ENCODE data around the gene GBGT1. TPM values are rescaled to one million over a fixed set of nuclear protein-coding genes. Genes with fewer than 3 reads are reported as not detected.

The GBGT1 gene
- total and polyA plus RNA-seq, 4 experiments from 2014 or later: 0.16 to 6.3 (median 2.1) TPM

GRCh38 chr9:133191989-133192388 is 28.3 kb upstream of the GBGT1 start:
- no peaks in the 10 kb centered on the region for H3K9me3 ChIP-seq (ENCODE audit: control insufficient read depth in 1 of 2, low read length in 2 of 2)
- no peak overlapping the region for H3K4me3 ChIP-seq (ENCODE audit: low read length in 2 of 2)
- H3K27me3 ChIP-seq (ENCODE audit: insufficient read depth, low read length): peaks cover 4% of the 10 kb centered on the region
- no peak overlapping the region for H3K27ac ChIP-seq (ENCODE audit: low read depth, low read length)
- no peak overlapping the region for H3K27ac Mint-ChIP-seq
- DNase-seq: no peak
- ChIA-PET CTCF (ENCODE audit: partially characterized antibody) (interaction anchor here (0.9 to 1.0 kb wide), 2 partner anchors 9 to 10 kb away, joined by 3 to 4 read pairs; no protein-coding TSS in a partner anchor), POLR2A (ENCODE audit: partially characterized antibody) (no interaction called here)
- peaks cover 0 to 5% (median 0%) of the 10 kb centered on the region in 8 donors for H3K9me3 Mint-ChIP-seq
- H3K27me3 Mint-ChIP-seq: peaks cover 15 to 19% of the 10 kb centered on the region in 2 donors
- H3K36me3 ChIP-seq (ENCODE audit: insufficient read depth, low read length): no peaks in the 10 kb centered on the region
- H3K4me3 Mint-ChIP-seq: no peak overlapping the region
- H3K4me1 Mint-ChIP-seq: no peaks in the 10 kb centered on the region
- intact Hi-C loops (cut with micrococcal nuclease): no loop called here
- H3K4me1 ChIP-seq (ENCODE audit: insufficient read depth, low read length): no peaks in the 10 kb centered on the region
- no peaks in the 10 kb centered on the region for H3K36me3 Mint-ChIP-seq

GRCh38 chr9:133189826-133190225 is 26.1 kb upstream of the GBGT1 start:
- Histone ChIP-seq H3K36me3 (ENCODE audit: insufficient read depth, low read length) (no peaks in the 10 kb centered on the region), H3K27me3 (ENCODE audit: insufficient read depth, low read length) (peaks cover 4% of the 10 kb centered on the region), H3K9me3 (ENCODE audit: control insufficient read depth in 1 of 2, low read length in 2 of 2) (no peaks in the 10 kb centered on the region), H3K27ac (ENCODE audit: low read depth, low read length) (no peak overlapping the region), H3K4me1 (ENCODE audit: insufficient read depth, low read length) (peaks cover 9% of the 10 kb centered on the region), H3K4me3 (ENCODE audit: low read length in 2 of 2) (no peak overlapping the region)
- H3K36me3 Mint-ChIP-seq: no peaks in the 10 kb centered on the region
- H3K27ac Mint-ChIP-seq: no peak overlapping the region
- peaks cover 17 to 20% of the 10 kb centered on the region in 2 donors for H3K27me3 Mint-ChIP-seq
- POLR2A ChIA-PET (ENCODE audit: partially characterized antibody): interaction anchor here (0.8 kb wide), 1 partner anchor 162 kb away, joined by 3 read pairs; no protein-coding TSS in a partner anchor
- H3K4me3 Mint-ChIP-seq: no peak overlapping the region
- peaks cover 7 to 9% (median 8%) of the 10 kb centered on the region in 4 donors for H3K4me1 Mint-ChIP-seq
- intact Hi-C loops (cut with micrococcal nuclease): loop anchor here (10.0 kb wide), 1 partner anchor 165 kb away; no protein-coding TSS in a partner anchor
- CTCF ChIA-PET (ENCODE audit: partially characterized antibody): interaction anchor here (1.1 to 1.4 kb wide), 3 partner anchors 9 to 300 kb away, joined by 3 to 10 read pairs (median 8); no protein-coding TSS in a partner anchor
- peaks cover 0 to 2% (median 0%) of the 10 kb centered on the region in 8 donors for H3K9me3 Mint-ChIP-seq
- DNase-seq: no peak

- Histone ChIP-seq H3K9me3 (ENCODE audit: control insufficient read depth in 1 of 2, low read length in 2 of 2) (no peaks in the 10 kb centered on the region), H3K27ac (ENCODE audit: low read depth, low read length) (no peak overlapping the region), H3K4me3 (ENCODE audit: low read length in 2 of 2) (no peak overlapping the region), H3K36me3 (ENCODE audit: insufficient read depth, low read length) (no peaks in the 10 kb centered on the region), H3K27me3 (ENCODE audit: insufficient read depth, low read length) (no peaks in the 10 kb centered on the region), H3K4me1 (ENCODE audit: insufficient read depth, low read length) (peaks cover 13% of the 10 kb centered on the region)
- intact Hi-C loops (cut with micrococcal nuclease): loop anchor here (10.0 kb wide), 1 partner anchor 164 kb away; no protein-coding TSS in a partner anchor
- Mint-ChIP-seq H3K9me3 (peaks cover 0 to 2% (median 0%) of the 10 kb centered on the region in 8 donors), H3K4me3 (no peak overlapping the region), H3K36me3 (no peaks in the 10 kb centered on the region), H3K27me3 (peaks cover 14% of the 10 kb centered on the region in 2 donors), H3K4me1 (peaks cover 8 to 10% (median 9%) of the 10 kb centered on the region in 4 donors), H3K27ac (no peak overlapping the region)
- CTCF ChIA-PET (ENCODE audit: partially characterized antibody): interaction anchor here (1.1 to 4.9 kb wide), 4 partner anchors 8 to 297 kb away, joined by 3 to 66 read pairs (median 45); no protein-coding TSS in a partner anchor
- POLR2A ChIA-PET (ENCODE audit: partially characterized antibody): no interaction called here
- DNase-seq: no peak
These were observed 25.1 kb upstream of the GBGT1 start for GRCh38 chr9:133188843-133189180.

GRCh38 chr9:133188006-133188842 is 24.5 kb upstream of the GBGT1 start:
- Mint-ChIP-seq H3K27me3 (peaks cover 15 to 17% of the 10 kb centered on the region in 2 donors), H3K36me3 (no peaks in the 10 kb centered on the region), H3K9me3 (peaks cover 0 to 2% (median 0%) of the 10 kb centered on the region in 8 donors), H3K27ac (no peak overlapping the region), H3K4me3 (no peak overlapping the region), H3K4me1 (peaks cover 8 to 10% (median 9%) of the 10 kb centered on the region in 4 donors)
- H3K4me3 ChIP-seq (ENCODE audit: low read length in 2 of 2): no peak overlapping the region
- no peaks in the 10 kb centered on the region for H3K27me3 ChIP-seq (ENCODE audit: insufficient read depth, low read length)
- POLR2A ChIA-PET (ENCODE audit: partially characterized antibody): interaction anchor here (1.0 kb wide), 1 partner anchor 184 kb away, joined by 3 read pairs; no protein-coding TSS in a partner anchor
- H3K27ac ChIP-seq (ENCODE audit: low read depth, low read length): no peak overlapping the region
- H3K36me3 ChIP-seq (ENCODE audit: insufficient read depth, low read length): no peaks in the 10 kb centered on the region
- no peak for DNase-seq
- CTCF ChIA-PET (ENCODE audit: partially characterized antibody): interaction anchor here (1.1 to 4.9 kb wide), 8 partner anchors 7 to 297 kb away, joined by 3 to 66 read pairs (median 11); partner anchors contain the start of gene CACFD1
- H3K9me3 ChIP-seq (ENCODE audit: control insufficient read depth in 1 of 2, low read length in 2 of 2): no peaks in the 10 kb centered on the region
- H3K4me1 ChIP-seq (ENCODE audit: insufficient read depth, low read length): peaks cover 13% of the 10 kb centered on the region
- intact Hi-C loops (cut with micrococcal nuclease): loop anchor here (10.0 kb wide), 1 partner anchor 163 kb away; no protein-coding TSS in a partner anchor

- ChIA-PET CTCF (ENCODE audit: partially characterized antibody) (interaction anchor here (1.3 to 4.9 kb wide), 15 partner anchors 9 to 308 kb away, joined by 3 to 66 read pairs (median 10); partner anchors contain the start of genes CACFD1 and SLC2A6), POLR2A (ENCODE audit: partially characterized antibody) (interaction anchor here (0.8 to 1.0 kb wide), 2 partner anchors 157 to 185 kb away, joined by 3 read pairs; partner anchors contain the start of gene GTF3C5)
- H3K27me3 Mint-ChIP-seq: peaks cover 20 to 22% of the 10 kb centered on the region in 2 donors
- intact Hi-C loops (cut with micrococcal nuclease): loop anchor here (10.0 kb wide), 1 partner anchor 163 kb away; no protein-coding TSS in a partner anchor
- no peak for DNase-seq
- Histone ChIP-seq H3K9me3 (ENCODE audit: control insufficient read depth in 1 of 2, low read length in 2 of 2) (no peaks in the 10 kb centered on the region), H3K4me1 (ENCODE audit: insufficient read depth, low read length) (peaks cover 13% of the 10 kb centered on the region), H3K27ac (ENCODE audit: low read depth, low read length) (no peak overlapping the region), H3K4me3 (ENCODE audit: low read length in 2 of 2) (no peak overlapping the region), H3K27me3 (ENCODE audit: insufficient read depth, low read length) (no peaks in the 10 kb centered on the region), H3K36me3 (ENCODE audit: insufficient read depth, low read length) (no peaks in the 10 kb centered on the region)
- H3K4me3 Mint-ChIP-seq: no peak overlapping the region
- peaks cover 8 to 10% (median 9%) of the 10 kb centered on the region in 4 donors for H3K4me1 Mint-ChIP-seq
- no peaks in the 10 kb centered on the region for H3K36me3 Mint-ChIP-seq
- H3K9me3 Mint-ChIP-seq: peaks cover 0 to 2% (median 0%) of the 10 kb centered on the region in 8 donors
- H3K27ac Mint-ChIP-seq: no peak overlapping the region
These were observed 23.9 kb upstream of the GBGT1 start for GRCh38 chr9:133187561-133188005.

GRCh38 chr9:133186736-133187135 is 23.0 kb upstream of the GBGT1 start:
- peaks cover 0 to 2% (median 0%) of the 10 kb centered on the region in 8 donors for H3K9me3 Mint-ChIP-seq

More at GRCh38 chr9:133186736-133187135, 23.0 kb upstream of the GBGT1 start:
- intact Hi-C loops (cut with micrococcal nuclease): loop anchor here (1.0 to 10.0 kb wide), 2 partner anchors 162 to 300 kb away; no protein-coding TSS in a partner anchor
- H3K36me3 Mint-ChIP-seq: no peaks in the 10 kb centered on the region
- no peak overlapping the region for H3K4me3 Mint-ChIP-seq
- peaks cover 15 to 24% of the 10 kb centered on the region in 2 donors for H3K27me3 Mint-ChIP-seq
- H3K4me1 Mint-ChIP-seq: peaks cover 8 to 10% (median 9%) of the 10 kb centered on the region in 4 donors
- no peaks in the 10 kb centered on the region for H3K27me3 ChIP-seq (ENCODE audit: insufficient read depth, low read length)
- H3K9me3 ChIP-seq (ENCODE audit: control insufficient read depth in 1 of 2, low read length in 2 of 2): no peaks in the 10 kb centered on the region
- no peak overlapping the region for H3K27ac ChIP-seq (ENCODE audit: low read depth, low read length)
- no peaks in the 10 kb centered on the region for H3K36me3 ChIP-seq (ENCODE audit: insufficient read depth, low read length)
- no peak overlapping the region for H3K4me3 ChIP-seq (ENCODE audit: low read length in 2 of 2)
- ChIA-PET POLR2A (ENCODE audit: partially characterized antibody) (interaction anchor here (0.8 to 1.0 kb wide), 2 partner anchors 156 to 299 kb away, joined by 3 read pairs; partner anchors contain the start of gene GTF3C5), CTCF (ENCODE audit: partially characterized antibody) (interaction anchor here (0.8 to 4.9 kb wide), 28 partner anchors 10 to 314 kb away, joined by 3 to 66 read pairs (median 5); partner anchors contain the start of genes CACFD1, SLC2A6, SURF1 and SURF2)
- H3K4me1 ChIP-seq (ENCODE audit: insufficient read depth, low read length): peaks cover 13% of the 10 kb centered on the region
- no peak for DNase-seq
- no peak overlapping the region for H3K27ac Mint-ChIP-seq
